Spinal cord (tissue), 10 donors: Measurements from ENCODE around the gene NUDT10. TPM values are rescaled to one million over a fixed set of nuclear protein-coding genes. Genes with fewer than 3 reads are reported as not detected.
"Not testable (repeated sequence)": the region's sequence is repeated elsewhere in the genome, so short reads cannot be mapped to it uniquely, and the experiment has no call there.

ENCODE experiments used
- DNase-seq, 6 donors: peaks; one replicate each; pipeline versions ENCODE4 v3.0.0 to v3.0.0-alpha.2; 2013 to 2015; ENCODE audit warnings: low spot score in 6 of 6, low read depth in 4 of 6
- H3K27ac ChIP-seq: one replicate; pipeline ENCODE4 v1.5.1; 2013; ENCODE audit warnings: low read depth, low read length, control low read depth
- H3K27me3 ChIP-seq: one replicate; pipeline ENCODE4 v1.6.1; 2013; ENCODE audit warnings: low read length; ENCODE audit not compliant: control insufficient read depth, insufficient read depth
- H3K36me3 ChIP-seq: one replicate; pipeline ENCODE4 v1.6.1; 2013; ENCODE audit warnings: low read length; ENCODE audit not compliant: control insufficient read depth, insufficient read depth
- H3K4me1 ChIP-seq: one replicate; pipeline ENCODE4 v1.6.1; 2013; ENCODE audit warnings: low read length; ENCODE audit not compliant: control insufficient read depth, insufficient read depth
- H3K4me3 ChIP-seq: one replicate; pipeline ENCODE4 v1.5.1; 2013; ENCODE audit warnings: low read depth, low read length, control low read depth
- H3K9me3 ChIP-seq: one replicate; pipeline ENCODE4 v1.6.1; 2013; ENCODE audit warnings: low read length; ENCODE audit not compliant: control insufficient read depth, insufficient read depth
- WGBS: methylation state at CpG from one replicate; pipeline ENCODE4 v1.1.5; 2013; ENCODE audit warnings: missing lambda C conversion rate; ENCODE audit not compliant: insufficient coverage; 5-methylcytosine and 5-hydroxymethylcytosine counted together
- long read RNA-seq, 4 donors: transcript quantifications; one replicate each; lab custom pipeline, GENCODE V29; 2026
- polyA plus RNA-seq, 2 donors: library from polyadenylated mRNA; unstranded; fragments of 120-200 nt; gene quantifications; one replicate each; pipeline ENCODE4 v1.2.1, GENCODE V29; 2013; ENCODE audit not compliant: insufficient read length in 2 of 2
- total RNA-seq, 2 donors: library from RNA; depleted of rRNA in 1 of 2; stranded (reverse); fragments of 120-200 nt in 1 of 2; fragments of >200 nt in 1 of 2; gene quantifications; one replicate each; pipeline versions ENCODE4 v1.2.3 to v1.2.4, GENCODE V29; 2013 to 2014
- donor health status: healthy.

Gene NUDT10
- total RNA-seq (10 to 100 TPM; 13.4 to 17.3 TPM), polyA plus RNA-seq (10 to 100 TPM; 25.5 to 29.5 TPM)
- long read RNA-seq, donor 1, transcript NUDT10-201 (2 exons, 1,917 nt), result major isoform, 14 of 14 reads
- long read RNA-seq, donor 1, partial matches to known transcripts, result 0 of 14 reads
- long read RNA-seq, donor 1, other reads (novel, unspliced or antisense), result 0 of 14 reads
- long read RNA-seq, donor 2, transcript NUDT10-201 (2 exons, 1,917 nt), result major isoform, 7 of 7 reads
- long read RNA-seq, donor 2, partial matches to known transcripts, result 0 of 7 reads
- long read RNA-seq, donor 2, other reads (novel, unspliced or antisense), result 0 of 7 reads
- long read RNA-seq, donor 3, transcript NUDT10-201 (2 exons, 1,917 nt), result major isoform, 5 of 13 reads
- long read RNA-seq, donor 3, partial matches to known transcripts, result 8 of 13 reads
- long read RNA-seq, donor 3, other reads (novel, unspliced or antisense), result 0 of 13 reads
- long read RNA-seq, donor 4, transcript NUDT10-201 (2 exons, 1,917 nt), result major isoform, 7 of 7 reads
- long read RNA-seq, donor 4, partial matches to known transcripts, result 0 of 7 reads
- long read RNA-seq, donor 4, other reads (novel, unspliced or antisense), result 0 of 7 reads

- WGBS, result 27% methylated on average over 68 of the region's 68 CpGs
- H3K9me3 ChIP-seq, result no peaks in the 10 kb centered on the region
- peak; percentile 28 to 92 (median 48) for DNase-seq
- H3K4me3 ChIP-seq, result peak within 1 kb of the TSS; percentile 58
- H3K36me3 ChIP-seq, result no peaks in the 10 kb centered on the region
- no peaks in the 10 kb centered on the region for H3K27me3 ChIP-seq
- H3K27ac ChIP-seq, result peak within 1 kb of the TSS; percentile 61
- peaks cover 3% of the 10 kb centered on the region for H3K4me1 ChIP-seq
These were observed at the start of gene NUDT10 for GRCh38 chrX:51332188-51332942. TSS of gene NUDT10 (plus strand) at chrX:51332822. CDS start at chrX:51332966, 144 bp downstream.

GRCh38 chrX:51292421-51292820, 40.2 kb upstream of the NUDT10 start:
- Histone ChIP-seq H3K9me3 (no peaks in the 10 kb centered on the region), H3K27ac (no peak overlapping the region), H3K36me3 (no peaks in the 10 kb centered on the region), H3K4me1 (no peaks in the 10 kb centered on the region), H3K27me3 (no peaks in the 10 kb centered on the region), H3K4me3 (no peak overlapping the region)
- DNase-seq, result peak in 1 of 6 donors; percentile 12
- no CpG with 5 or more reads among the region's 3 CpGs for WGBS

- no peak for DNase-seq
- Histone ChIP-seq H3K27me3 (no peaks in the 10 kb centered on the region), H3K4me3 (no peak overlapping the region), H3K27ac (no peak overlapping the region), H3K36me3 (no peaks in the 10 kb centered on the region), H3K9me3 (no peaks in the 10 kb centered on the region), H3K4me1 (no peaks in the 10 kb centered on the region)
- WGBS, result no CpG with 5 or more reads among the region's 2 CpGs
These were observed 36.5 kb upstream of the NUDT10 start for GRCh38 chrX:51296138-51296537.

GRCh38 chrX:51316271-51316670, 16.4 kb upstream of the NUDT10 start:
- no peaks in the 10 kb centered on the region for H3K9me3 ChIP-seq
- no peak overlapping the region for H3K27ac ChIP-seq
- no CpG with 5 or more reads among the region's 1 CpG for WGBS
- H3K4me1 ChIP-seq, result no peaks in the 10 kb centered on the region
- no peak for DNase-seq
- H3K27me3 ChIP-seq, result peaks cover 5% of the 10 kb centered on the region
- no peaks in the 10 kb centered on the region for H3K36me3 ChIP-seq
- no peak overlapping the region for H3K4me3 ChIP-seq

GRCh38 chrX:51332943-51333785, 542 bp downstream of the NUDT10 start:
- WGBS, result 30% methylated on average over 37 of the region's 56 CpGs
- H3K4me3 ChIP-seq, result peak overlapping the region; percentile 58

GRCh38 chrX:51334276-51334675, 1.7 kb downstream of the NUDT10 start:
- Histone ChIP-seq H3K4me1 (peaks cover 3% of the 10 kb centered on the region), H3K4me3 (no peak overlapping the region), H3K36me3 (no peaks in the 10 kb centered on the region), H3K9me3 (no peaks in the 10 kb centered on the region), H3K27me3 (no peaks in the 10 kb centered on the region), H3K27ac (no peak overlapping the region)
- DNase-seq, result no peak
- no CpG with 5 or more reads among the region's 4 CpGs for WGBS

More at GRCh38 chrX:51332943-51333785, 542 bp downstream of the NUDT10 start:
- not testable (repeated sequence) for H3K27me3 ChIP-seq, H3K4me1 ChIP-seq, H3K9me3 ChIP-seq, H3K36me3 ChIP-seq
- H3K27ac ChIP-seq, result peak overlapping the region; percentile 61
- peak in 2 of 6 donors; percentile 53 to 58 for DNase-seq

- 0% methylated on average over 2 of the region's 3 CpGs for WGBS
- Histone ChIP-seq H3K36me3 (no peaks in the 10 kb centered on the region), H3K4me3 (no peak overlapping the region), H3K27ac (no peak overlapping the region), H3K9me3 (no peaks in the 10 kb centered on the region), H3K27me3 (peaks cover 2% of the 10 kb centered on the region), H3K4me1 (peaks cover 3% of the 10 kb centered on the region)
- DNase-seq, result peak in 3 of 6 donors; percentile 19 to 85 (median 52)
These were observed 4.0 kb downstream of the NUDT10 start for GRCh38 chrX:51336584-51336983.

- no peaks in the 10 kb centered on the region for H3K4me1 ChIP-seq
- no peaks in the 10 kb centered on the region for H3K9me3 ChIP-seq
- H3K27ac ChIP-seq, result no peak overlapping the region
- no peaks in the 10 kb centered on the region for H3K36me3 ChIP-seq
- H3K4me3 ChIP-seq, result no peak overlapping the region
- no peak for DNase-seq
- WGBS, result 76% methylated on average over 4 of the region's 7 CpGs
- no peaks in the 10 kb centered on the region for H3K27me3 ChIP-seq
These were observed 28.6 kb downstream of the NUDT10 start for GRCh38 chrX:51361251-51361650.

GRCh38 chrX:51376672-51377071, 44.0 kb downstream of the NUDT10 start:
- Histone ChIP-seq H3K4me3 (no peak overlapping the region), H3K4me1 (no peaks in the 10 kb centered on the region), H3K27me3 (no peaks in the 10 kb centered on the region), H3K9me3 (peaks cover 2% of the 10 kb centered on the region), H3K36me3 (no peaks in the 10 kb centered on the region), H3K27ac (no peak overlapping the region)
- no peak for DNase-seq
- 63% methylated on average over 2 of the region's 2 CpGs for WGBS
